WTC11 (cell line): ENCODE results near the gene BDH1. TPM values are rescaled to one million over a fixed set of nuclear protein-coding genes. Genes with fewer than 3 reads are reported as not detected.
"Not testable (repeated sequence)": the region's sequence is repeated elsewhere in the genome, so short reads cannot be mapped to it uniquely, and the experiment has no call there.

Experiments
- ATAC-seq: fragments of 200-7000 bp; cut with Tn5 transposase; 2 replicates; pipeline ENCODE4 v1.10.0; 2021; ENCODE audit warnings: mild to moderate bottlenecking, moderate library complexity
- CTCF ChIA-PET: fragments of 300-600 bp; sonication (Branson Sonifier 250); formaldehyde crosslinking; loops from one replicate; lab custom pipeline; 2021; ENCODE audit warnings: antibody characterized with exemption; lab: Charles Lee
- POLR2A ChIA-PET: fragments of 350-600 bp; sonication (Branson Sonifier 250); formaldehyde crosslinking; loops from one replicate; lab custom pipeline; 2021; ENCODE audit warnings: antibody characterized with exemption; lab: Charles Lee
- DNase-seq: peaks from one replicate; pipeline ENCODE4 v3.0.0; 2021; ENCODE audit warnings: low spot score
- H3K27ac Mint-ChIP-seq: 2 replicates; pipeline ENCODE4 v1.8.0; 2021; ENCODE audit warnings: mixed read lengths
- H3K27me3 Mint-ChIP-seq: 2 replicates; pipeline ENCODE4 v1.8.0; 2021; ENCODE audit warnings: low read depth, mild to moderate bottlenecking, moderate library complexity, mixed read lengths
- H3K36me3 Mint-ChIP-seq: 2 replicates; pipeline ENCODE4 v1.8.0; 2021; ENCODE audit warnings: mixed read lengths
- H3K4me1 Mint-ChIP-seq: 2 replicates; pipeline ENCODE4 v1.8.0; 2022; ENCODE audit warnings: mixed read lengths
- H3K4me3 Mint-ChIP-seq: 2 replicates; pipeline ENCODE4 v1.8.0; 2021; ENCODE audit warnings: mild to moderate bottlenecking, moderate library complexity, mixed read lengths
- H3K9me3 Mint-ChIP-seq: 2 replicates; pipeline ENCODE4 v1.8.0; 2021; ENCODE audit warnings: mixed read lengths
- ATF3 ChIP-seq: sonication (generic); formaldehyde crosslinking; conservative IDR thresholded peaks from 2 replicates; pipeline ENCODE4 v1.8.1; 2022; ENCODE audit warnings: mild to moderate bottlenecking, missing genetic modification reagents
- ELF4 ChIP-seq: sonication (generic); formaldehyde crosslinking; IDR thresholded peaks from 2 replicates; pipeline ENCODE4 v1.8.1; 2022; ENCODE audit warnings: low read depth, mild to moderate bottlenecking, moderate library complexity, missing genetic modification reagents
- EMX1 ChIP-seq: fragments of 250-450 bp; sonication (Bioruptor Pico); IDR thresholded peaks from 2 replicates; pipeline ENCODE4 v1.8.0; 2021; ENCODE audit warnings: mild to moderate bottlenecking
- ERG ChIP-seq: fragments of 250-450 bp; sonication (Bioruptor Pico); IDR thresholded peaks from 2 replicates; pipeline ENCODE4 v1.8.0; 2021; ENCODE audit warnings: mild to moderate bottlenecking
- ESRRA ChIP-seq: sonication (generic); formaldehyde crosslinking; IDR thresholded peaks from 2 replicates; pipeline ENCODE4 v1.8.1; 2022; ENCODE audit warnings: mild to moderate bottlenecking, missing genetic modification reagents, borderline replicate concordance
- FOXJ3 ChIP-seq: sonication (generic); formaldehyde crosslinking; IDR thresholded peaks from 2 replicates; pipeline ENCODE4 v1.9.0; 2021; ENCODE audit warnings: missing genetic modification reagents, mild to moderate bottlenecking, borderline replicate concordance
- FOXP4 ChIP-seq: sonication (generic); formaldehyde crosslinking; IDR thresholded peaks from 2 replicates; pipeline ENCODE4 v1.8.0; 2022; ENCODE audit warnings: mild to moderate bottlenecking, missing genetic modification reagents
- GABPB1 ChIP-seq: sonication (generic); formaldehyde crosslinking; IDR thresholded peaks from 2 replicates; pipeline ENCODE4 v1.8.1; 2023; ENCODE audit warnings: mild to moderate bottlenecking, missing genetic modification reagents
- HMGA2 ChIP-seq: fragments of 250-450 bp; sonication (Bioruptor Pico); IDR thresholded peaks from 2 replicates; pipeline ENCODE4 v1.4.0; 2021; ENCODE audit warnings: mild to moderate bottlenecking, moderate library complexity
- IRF2 ChIP-seq: sonication (generic); formaldehyde crosslinking; IDR thresholded peaks from 2 replicates; pipeline ENCODE4 v1.8.0; 2022; ENCODE audit warnings: low read depth, missing genetic modification reagents, borderline replicate concordance
- JUN ChIP-seq: sonication (generic); formaldehyde crosslinking; IDR thresholded peaks from 2 replicates; pipeline ENCODE4 v1.8.0; 2023; ENCODE audit warnings: mild to moderate bottlenecking, missing genetic modification reagents
- NFE2L1 ChIP-seq: sonication (generic); formaldehyde crosslinking; IDR thresholded peaks from 2 replicates; pipeline ENCODE4 v1.8.1; 2023; ENCODE audit warnings: missing genetic modification reagents
- NR1H2 ChIP-seq: sonication (generic); formaldehyde crosslinking; IDR thresholded peaks from 2 replicates; pipeline ENCODE4 v1.9.0; 2021; ENCODE audit warnings: mild to moderate bottlenecking, moderate library complexity, missing genetic modification reagents
- PREB ChIP-seq: sonication (generic); formaldehyde crosslinking; IDR thresholded peaks from 2 replicates; pipeline ENCODE4 v1.8.1; 2022; ENCODE audit warnings: mild to moderate bottlenecking, missing genetic modification reagents, moderate library complexity, borderline replicate concordance
- RELA ChIP-seq: sonication (generic); formaldehyde crosslinking; IDR thresholded peaks from 2 replicates; pipeline ENCODE4 v1.8.1; 2022; ENCODE audit warnings: missing genetic modification reagents, mild to moderate bottlenecking, borderline replicate concordance
- ZMAT4 ChIP-seq: fragments of 250-450 bp; sonication (Bioruptor Pico); IDR thresholded peaks from 2 replicates; pipeline ENCODE4 v1.9.0; 2021; ENCODE audit warnings: mild to moderate bottlenecking
- ZNF138 ChIP-seq: sonication (generic); formaldehyde crosslinking; conservative IDR thresholded peaks from 2 replicates; pipeline ENCODE4 v1.8.1; 2022; ENCODE audit warnings: mild to moderate bottlenecking, moderate library complexity, missing genetic modification reagents
- ZNF219 ChIP-seq: sonication (generic); formaldehyde crosslinking; IDR thresholded peaks from 2 replicates; pipeline ENCODE4 v1.8.0; 2023; ENCODE audit warnings: missing genetic modification reagents, mild to moderate bottlenecking, borderline replicate concordance
- total RNA-seq: library from RNA; stranded (reverse); gene quantifications from 3 replicates; pipeline ENCODE4 v1.2.3, GENCODE V29; 2021

BDH1 gene
- total RNA-seq, 1 experiment from 2014 or later = 26.8 TPM

GRCh38 chr3:197567904-197568681 is 12.3 kb upstream of the BDH1 start (continued):
- no peak for TF ChIP-seq ERG (CRISPR knock-in tag)

- Mint-ChIP-seq H3K9me3 (peaks cover 66% of the 10 kb centered on the region), H3K4me1 (peaks cover 36% of the 10 kb centered on the region), H3K27me3 (peaks cover 24% of the 10 kb centered on the region), H3K36me3 (peaks cover 73% of the 10 kb centered on the region)
- H3K4me3 Mint-ChIP-seq, H3K27ac Mint-ChIP-seq, ATAC-seq, POLR2A ChIA-PET, DNase-seq: not testable (repeated sequence)
- CTCF ChIA-PET = interaction anchor here (0.8 to 2.5 kb wide), 2 partner anchors 11 to 33 kb away, joined by 3 to 11 read pairs; no protein-coding TSS in a partner anchor
Observed at GRCh38 chr3:197566155-197566554, 10.4 kb upstream of the BDH1 start.

GRCh38 chr3:197564097-197564843 is 8.5 kb upstream of the BDH1 start:
- no peak overlapping the region for H3K27ac Mint-ChIP-seq
- POLR2A ChIA-PET = no interaction called here
- H3K4me3 Mint-ChIP-seq = no peak overlapping the region
- H3K9me3 Mint-ChIP-seq = peaks cover 67% of the 10 kb centered on the region
- CTCF ChIA-PET = no interaction called here
- peaks cover 34% of the 10 kb centered on the region for H3K27me3 Mint-ChIP-seq
- ATAC-seq = no peak
- no peak for TF ChIP-seq IRF2 (CRISPR knock-in tag)
- TF ChIP-seq RELA (CRISPR knock-in tag) = no peak
- TF ChIP-seq ESRRA = no peak
- no peak for TF ChIP-seq ZNF138
- no peak for TF ChIP-seq ATF3 (CRISPR knock-in tag)
- no peak for TF ChIP-seq FOXJ3 (CRISPR knock-in tag)
- TF ChIP-seq NR1H2 (CRISPR knock-in tag) = no peak
- TF ChIP-seq ZNF219 (CRISPR knock-in tag) = no peak
- no peak for TF ChIP-seq EMX1 (CRISPR knock-in tag)
- H3K36me3 Mint-ChIP-seq = peaks cover 63% of the 10 kb centered on the region
- H3K4me1 Mint-ChIP-seq = peaks cover 45% of the 10 kb centered on the region
- no peak for DNase-seq

GRCh38 chr3:197562398-197563251 is 6.9 kb upstream of the BDH1 start:
- ChIA-PET CTCF (no interaction called here), POLR2A (no interaction called here)
- Mint-ChIP-seq H3K4me1 (peaks cover 40% of the 10 kb centered on the region), H3K4me3 (no peak overlapping the region), H3K9me3 (peaks cover 65% of the 10 kb centered on the region), H3K36me3 (peaks cover 60% of the 10 kb centered on the region), H3K27ac (no peak overlapping the region), H3K27me3 (peaks cover 48% of the 10 kb centered on the region)
- ATAC-seq (no peak), DNase-seq (no peak)
- TF ChIP-seq ZNF138 = no peak
- no peak for TF ChIP-seq PREB (CRISPR knock-in tag)
- TF ChIP-seq GABPB1 (CRISPR knock-in tag) = no peak
- TF ChIP-seq NFE2L1 (CRISPR knock-in tag) = no peak
- TF ChIP-seq ELF4 (CRISPR knock-in tag) = no peak
- no peak for TF ChIP-seq ZMAT4 (CRISPR knock-in tag)
- TF ChIP-seq HMGA2 (CRISPR knock-in tag) = no peak
- no peak for TF ChIP-seq JUN (CRISPR knock-in tag)
- no peak for TF ChIP-seq FOXP4 (CRISPR knock-in tag)
